ENCODE measurements around the gene CNPY3. TPM values are rescaled to one million over a fixed set of nuclear protein-coding genes. Genes with fewer than 3 reads are reported as not detected.
A peak's percentile ranks its signal among the peaks of the same experiment; 100 is the strongest.
"Not testable (repeated sequence)": the region's sequence is repeated elsewhere in the genome, so short reads cannot be mapped to it uniquely, and the experiment has no call there.

Gene CNPY3
- total RNA-seq, 1 donor: 33.3 TPM

DNA sequence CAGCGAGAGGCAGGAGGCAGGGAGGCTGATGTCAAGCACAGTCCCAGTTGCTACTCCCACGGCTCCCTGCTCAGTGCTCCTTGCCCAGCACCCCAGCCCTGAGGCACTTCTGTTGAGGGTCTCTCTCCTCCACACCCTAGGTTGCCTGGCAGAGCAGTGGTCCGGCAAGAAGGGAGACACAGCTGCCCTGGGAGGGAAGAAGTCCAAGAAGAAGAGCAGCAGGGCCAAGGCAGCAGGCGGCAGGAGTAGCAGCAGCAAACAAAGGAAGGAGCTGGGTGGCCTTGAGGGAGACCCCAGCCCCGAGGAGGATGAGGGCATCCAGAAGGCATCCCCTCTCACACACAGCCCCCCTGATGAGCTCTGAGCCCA is 9.1 kb downstream of the CNPY3 start:
- Histone ChIP-seq H3K9me3 (ENCODE audit: low read depth, low read length) (no peaks in the 10 kb centered on the region), H3K27me3 (ENCODE audit: insufficient read depth, low read length) (no peaks in the 10 kb centered on the region), H3K4me3 (ENCODE audit: insufficient read depth, low read length) (no peak overlapping the region), H4K20me1 (ENCODE audit: insufficient read depth, low read length) (peaks cover 3% of the 10 kb centered on the region), H3K4me1 (ENCODE audit: insufficient read depth, low read length) (no peaks in the 10 kb centered on the region), H2AFZ (ENCODE audit: low read length) (no peak overlapping the region), H3K4me2 (ENCODE audit: insufficient read depth, low read length) (no peak overlapping the region), H3K79me2 (ENCODE audit: insufficient read depth, low read length) (peaks cover 16% of the 10 kb centered on the region), H3K36me3 (ENCODE audit: insufficient read depth, low read length) (peaks cover 26% of the 10 kb centered on the region), H3K27ac (ENCODE audit: low read depth, low read length) (no peak overlapping the region)
- TF ChIP-seq, protein P1, sequence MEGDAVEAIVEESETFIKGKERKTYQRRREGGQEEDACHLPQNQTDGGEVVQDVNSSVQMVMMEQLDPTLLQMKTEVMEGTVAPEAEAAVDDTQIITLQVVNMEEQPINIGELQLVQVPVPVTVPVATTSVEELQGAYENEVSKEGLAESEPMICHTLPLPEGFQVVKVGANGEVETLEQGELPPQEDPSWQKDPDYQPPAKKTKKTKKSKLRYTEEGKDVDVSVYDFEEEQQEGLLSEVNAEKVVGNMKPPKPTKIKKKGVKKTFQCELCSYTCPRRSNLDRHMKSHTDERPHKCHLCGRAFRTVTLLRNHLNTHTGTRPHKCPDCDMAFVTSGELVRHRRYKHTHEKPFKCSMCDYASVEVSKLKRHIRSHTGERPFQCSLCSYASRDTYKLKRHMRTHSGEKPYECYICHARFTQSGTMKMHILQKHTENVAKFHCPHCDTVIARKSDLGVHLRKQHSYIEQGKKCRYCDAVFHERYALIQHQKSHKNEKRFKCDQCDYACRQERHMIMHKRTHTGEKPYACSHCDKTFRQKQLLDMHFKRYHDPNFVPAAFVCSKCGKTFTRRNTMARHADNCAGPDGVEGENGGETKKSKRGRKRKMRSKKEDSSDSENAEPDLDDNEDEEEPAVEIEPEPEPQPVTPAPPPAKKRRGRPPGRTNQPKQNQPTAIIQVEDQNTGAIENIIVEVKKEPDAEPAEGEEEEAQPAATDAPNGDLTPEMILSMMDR (IDR thresholded peaks at IDR 0.05; ENCODE audit: extremely low read depth, low read depth, low read length): no peak
- peak; percentile 43 for DNase-seq (ENCODE audit: insufficient read length, low spot score, missing footprints)

DNA sequence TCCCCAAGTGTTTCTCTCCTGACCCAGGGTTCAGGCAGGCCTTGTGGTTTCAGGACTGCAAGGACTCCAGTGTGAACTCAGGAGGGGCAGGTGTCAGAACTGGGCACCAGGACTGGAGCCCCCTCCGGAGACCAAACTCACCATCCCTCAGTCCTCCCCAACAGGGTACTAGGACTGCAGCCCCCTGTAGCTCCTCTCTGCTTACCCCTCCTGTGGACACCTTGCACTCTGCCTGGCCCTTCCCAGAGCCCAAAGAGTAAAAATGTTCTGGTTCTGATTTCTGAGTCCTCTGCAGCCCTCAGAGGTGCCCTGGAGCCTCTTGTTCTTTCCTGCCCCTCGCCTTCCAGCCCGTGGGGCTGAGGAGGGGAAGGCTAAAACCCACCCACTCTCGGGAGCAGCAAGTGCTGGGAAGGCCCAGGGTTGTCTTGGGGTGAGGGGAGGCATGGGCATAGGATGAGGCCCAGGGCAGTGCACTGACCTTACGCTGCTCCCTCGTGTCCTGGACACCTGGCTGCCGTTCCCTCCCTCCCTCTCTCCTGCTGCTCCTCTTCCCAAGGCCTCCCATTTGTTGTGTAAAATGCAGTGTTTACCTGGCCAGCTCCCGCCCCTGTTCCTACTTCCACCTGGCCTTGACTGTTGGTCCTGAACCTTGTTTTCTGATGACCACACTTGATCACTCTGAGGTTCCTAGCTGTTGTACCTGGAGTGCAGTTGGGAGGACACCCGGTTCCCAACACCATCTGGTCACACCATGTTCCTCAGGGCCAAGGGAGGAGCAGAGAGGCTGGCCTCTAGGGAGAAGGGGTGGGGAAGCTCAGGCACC is 9.9 kb downstream of the CNPY3 start:
- H3K4me2 ChIP-seq (ENCODE audit: insufficient read depth, low read length): no peak overlapping the region
- TF ChIP-seq, protein P1 (IDR thresholded peaks at IDR 0.05; ENCODE audit: extremely low read depth, low read depth, low read length): no peak
- peaks cover 27% of the 10 kb centered on the region for H3K36me3 ChIP-seq (ENCODE audit: insufficient read depth, low read length)
- H3K27ac ChIP-seq (ENCODE audit: low read depth, low read length): no peak overlapping the region
- H3K27me3 ChIP-seq (ENCODE audit: insufficient read depth, low read length): no peaks in the 10 kb centered on the region
- H3K9me3 ChIP-seq (ENCODE audit: low read depth, low read length): no peaks in the 10 kb centered on the region
- H3K4me3 ChIP-seq (ENCODE audit: insufficient read depth, low read length): no peak overlapping the region
- H2AFZ ChIP-seq (ENCODE audit: low read length): no peak overlapping the region
- no peak for DNase-seq (ENCODE audit: insufficient read length, low spot score, missing footprints)
- no peaks in the 10 kb centered on the region for H3K4me1 ChIP-seq (ENCODE audit: insufficient read depth, low read length)
- H3K79me2 ChIP-seq (ENCODE audit: insufficient read depth, low read length): peaks cover 8% of the 10 kb centered on the region
- H4K20me1 ChIP-seq (ENCODE audit: insufficient read depth, low read length): peaks cover 3% of the 10 kb centered on the region

DNA sequence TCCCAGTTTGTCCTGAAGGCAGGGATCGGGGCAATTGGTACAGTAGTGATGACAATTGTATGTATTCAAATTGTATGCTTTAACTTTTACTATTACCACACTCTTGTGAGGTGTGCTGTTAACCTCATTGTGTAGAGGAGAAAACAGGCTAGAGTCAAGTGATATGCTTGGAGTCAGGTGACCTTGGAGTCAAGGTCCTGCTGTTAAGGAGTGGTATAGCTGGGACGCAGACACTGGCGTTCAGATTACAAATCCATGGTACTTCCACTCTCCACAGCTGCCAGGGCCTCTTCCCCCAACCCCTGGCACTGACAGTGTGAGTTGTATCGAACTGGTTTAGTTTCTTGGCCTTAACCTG is 10.5 kb downstream of the CNPY3 start:
- Histone ChIP-seq H2AFZ (ENCODE audit: low read length) (no peak overlapping the region), H3K4me2 (ENCODE audit: insufficient read depth, low read length) (no peak overlapping the region), H3K27ac (ENCODE audit: low read depth, low read length) (no peak overlapping the region), H3K4me1 (ENCODE audit: insufficient read depth, low read length) (no peaks in the 10 kb centered on the region), H4K20me1 (ENCODE audit: insufficient read depth, low read length) (peaks cover 3% of the 10 kb centered on the region), H3K79me2 (ENCODE audit: insufficient read depth, low read length) (peaks cover 5% of the 10 kb centered on the region), H3K27me3 (ENCODE audit: insufficient read depth, low read length) (no peaks in the 10 kb centered on the region), H3K4me3 (ENCODE audit: insufficient read depth, low read length) (no peak overlapping the region), H3K9me3 (ENCODE audit: low read depth, low read length) (no peaks in the 10 kb centered on the region), H3K36me3 (ENCODE audit: insufficient read depth, low read length) (peaks cover 21% of the 10 kb centered on the region)
- DNase-seq (ENCODE audit: insufficient read length, low spot score, missing footprints): peak; percentile 3
- TF ChIP-seq, protein P1 (IDR thresholded peaks at IDR 0.05; ENCODE audit: extremely low read depth, low read depth, low read length): no peak

DNA sequence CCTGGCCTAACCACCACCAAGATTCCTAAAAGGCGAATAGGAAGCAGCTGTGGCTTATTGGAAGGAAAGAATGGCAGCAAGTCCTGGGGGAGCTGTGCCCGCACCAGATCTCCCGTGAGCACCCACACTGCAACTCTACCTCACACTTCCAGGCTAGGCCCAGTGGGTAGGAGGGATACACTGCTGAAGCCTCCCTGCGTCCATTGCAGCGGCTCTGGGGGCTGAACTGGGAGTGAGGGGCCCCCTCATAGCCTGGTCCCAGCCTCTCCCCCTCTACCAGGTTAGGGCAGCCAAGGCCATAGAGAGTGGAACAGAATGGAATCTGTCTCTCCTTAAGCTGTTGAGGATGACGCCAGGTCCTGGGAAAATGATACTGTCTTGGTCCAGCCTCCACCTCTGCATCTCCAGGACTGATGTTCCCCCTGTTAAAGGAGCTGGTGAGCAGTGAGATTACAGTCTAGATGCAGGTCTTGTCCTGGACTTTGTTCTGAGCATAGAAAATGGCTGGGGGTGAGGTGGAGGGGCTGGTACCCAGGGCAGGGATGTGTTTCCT is 11.3 kb downstream of the CNPY3 start:
- Histone ChIP-seq H3K79me2 (ENCODE audit: insufficient read depth, low read length) (peaks cover under 1% of the 10 kb centered on the region), H3K4me3 (ENCODE audit: insufficient read depth, low read length) (no peak overlapping the region), H3K9me3 (ENCODE audit: low read depth, low read length) (no peaks in the 10 kb centered on the region), H3K4me1 (ENCODE audit: insufficient read depth, low read length) (no peaks in the 10 kb centered on the region), H3K27me3 (ENCODE audit: insufficient read depth, low read length) (no peaks in the 10 kb centered on the region), H4K20me1 (ENCODE audit: insufficient read depth, low read length) (peaks cover 3% of the 10 kb centered on the region), H2AFZ (ENCODE audit: low read length) (no peak overlapping the region), H3K27ac (ENCODE audit: low read depth, low read length) (no peak overlapping the region), H3K4me2 (ENCODE audit: insufficient read depth, low read length) (no peak overlapping the region), H3K36me3 (ENCODE audit: insufficient read depth, low read length) (peaks cover 17% of the 10 kb centered on the region)
- TF ChIP-seq, protein P1 (IDR thresholded peaks at IDR 0.05; ENCODE audit: extremely low read depth, low read depth, low read length): no peak
- peak; percentile 9 for DNase-seq (ENCODE audit: insufficient read length, low spot score, missing footprints)

DNA sequence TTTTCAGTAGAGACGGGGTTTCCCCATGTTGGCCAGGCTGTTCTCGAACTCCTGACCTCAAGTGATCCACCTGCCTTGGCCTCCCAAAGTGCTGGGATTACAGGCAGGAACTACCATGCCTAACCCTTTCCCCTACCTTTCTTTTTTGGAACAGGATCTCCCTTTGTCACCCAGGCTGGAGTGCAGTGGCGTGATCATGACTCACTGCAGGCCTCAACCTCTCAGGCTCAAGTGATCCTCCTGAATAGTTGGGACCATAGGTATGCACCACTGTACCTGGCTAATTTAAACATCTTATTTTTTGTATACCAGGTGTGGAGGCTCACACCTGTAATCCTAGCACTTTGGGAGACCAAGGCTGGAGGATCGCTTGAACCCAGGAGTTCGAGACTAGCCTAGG is 12.1 kb downstream of the CNPY3 start:
- H3K4me2 ChIP-seq (ENCODE audit: insufficient read depth, low read length); H3K27me3 ChIP-seq (ENCODE audit: insufficient read depth, low read length); H3K9me3 ChIP-seq (ENCODE audit: low read depth, low read length); H2AFZ ChIP-seq (ENCODE audit: low read length); H3K4me3 ChIP-seq (ENCODE audit: insufficient read depth, low read length); H3K79me2 ChIP-seq (ENCODE audit: insufficient read depth, low read length); H3K4me1 ChIP-seq (ENCODE audit: insufficient read depth, low read length); H3K27ac ChIP-seq (ENCODE audit: low read depth, low read length); H4K20me1 ChIP-seq (ENCODE audit: insufficient read depth, low read length); DNase-seq (ENCODE audit: insufficient read length, low spot score, missing footprints): not testable (repeated sequence)
- H3K36me3 ChIP-seq (ENCODE audit: insufficient read depth, low read length): peaks cover 11% of the 10 kb centered on the region

Data from osteoblast (primary cell).